Suprapubic skin (tissue), 4 donors: ENCODE measurements around the gene TMEM170B.

Experiments
- CTCF ChIP-seq, 2 donors: fragments of 200-600 bp in 1 of 2; fragments of 450-650 bp in 1 of 2; sonication (generic) in 1 of 2; IDR thresholded peaks; one replicate each; pipeline ENCODE4 v1.5.1; 2016 to 2019; ENCODE audit warnings: antibody characterized with exemption in 2 of 2, mild to moderate bottlenecking in 1 of 2, moderate library complexity in 1 of 2
- POLR2A ChIP-seq, 2 donors: fragments of 450-650 bp; IDR thresholded peaks; one replicate each; pipeline ENCODE4 v1.6.1; 2017; ENCODE audit warnings: antibody characterized with exemption in 2 of 2, mild to moderate bottlenecking in 2 of 2, moderate library complexity in 2 of 2
- POLR2AphosphoS5 ChIP-seq, 3 donors: sonication (generic); formaldehyde crosslinking; IDR thresholded peaks; one replicate each; pipeline ENCODE4 v1.6.1; 2017; ENCODE audit warnings: antibody characterized with exemption in 3 of 3

- TF ChIP-seq CTCF (IDR thresholded peaks at IDR 0.05) (no peak), POLR2AphosphoS5 (IDR thresholded peaks at IDR 0.05) (no peak), POLR2A (IDR thresholded peaks at IDR 0.05) (no peak)
Observed at GRCh38 chr6:11631539-11631938, 94.0 kb downstream of the TMEM170B start.
